GM15510 (cell line): Measurements from ENCODE around the gene SPOCK2.

Experiments used
- POLR2A ChIP-seq: IDR thresholded peaks from 3 replicates; pipeline ENCODE4 v1.6.1; 2011; ENCODE audit warnings: borderline replicate concordance; ENCODE audit not compliant: insufficient read length; ENCODE audit errors: extremely low read depth

The SPOCK2 gene

DNA sequence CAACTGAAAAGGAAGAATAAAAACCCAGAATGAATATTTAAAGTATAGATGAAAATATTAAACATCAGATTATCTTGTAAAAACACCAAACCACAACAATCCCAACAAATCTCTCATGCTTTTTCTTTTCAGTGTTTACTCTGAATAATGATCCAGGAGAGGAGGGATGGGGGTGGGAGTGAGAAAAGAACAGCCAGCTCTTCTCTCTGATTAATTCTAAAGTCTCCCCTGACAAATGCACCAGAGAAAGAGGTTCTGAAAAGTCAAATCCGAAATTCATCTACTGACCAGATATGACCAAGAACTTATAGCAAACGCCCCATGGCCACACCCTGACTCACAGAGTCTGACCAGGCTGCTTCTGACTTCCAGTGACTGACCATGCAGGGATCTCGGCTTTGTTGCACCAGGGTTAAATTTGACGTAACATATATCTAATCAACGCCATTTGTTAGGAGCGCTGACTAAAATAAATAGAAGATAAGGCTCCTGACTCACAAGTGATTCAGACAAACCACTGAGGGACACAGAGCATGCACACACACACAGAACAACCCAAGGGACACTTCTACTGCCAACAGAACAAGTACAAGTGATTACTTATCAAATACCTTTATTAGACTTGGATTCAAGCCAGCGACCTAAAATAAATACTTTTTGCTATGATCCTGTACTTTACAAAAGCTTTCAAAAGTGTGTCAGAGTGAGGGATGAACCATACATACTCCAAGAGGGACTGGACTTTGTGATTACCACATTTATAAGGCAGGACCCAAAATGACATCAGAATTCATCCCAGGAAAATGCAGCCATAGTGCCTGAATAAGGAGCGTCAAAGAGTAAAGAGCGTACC is 9.3 kb upstream of the SPOCK2 start:
- TF ChIP-seq POLR2A: no peak

GRCh38 chr10:72096115-72097000 is 8.0 kb upstream of the SPOCK2 start:
- TF ChIP-seq POLR2A: no peak

DNA sequence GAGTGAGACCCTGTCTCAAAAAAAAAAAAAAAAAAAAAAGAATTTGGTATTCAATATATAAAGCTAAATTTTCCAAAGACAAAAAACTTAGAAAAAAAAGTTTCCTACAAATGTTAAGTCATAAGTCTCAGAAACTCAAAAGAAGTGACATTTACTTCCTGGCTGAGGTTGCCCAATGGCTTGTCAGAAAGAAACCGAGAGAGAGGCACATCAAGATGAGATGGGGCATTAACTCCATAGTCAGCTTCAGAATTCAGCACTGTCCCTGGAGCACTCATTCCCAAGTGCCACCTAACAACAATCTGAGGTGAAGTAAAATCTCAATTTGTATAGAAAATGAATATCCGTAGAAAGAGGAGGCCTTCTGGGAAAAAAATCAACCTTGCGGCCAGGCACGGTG is 6.8 kb upstream of the SPOCK2 start:
- no peak for TF ChIP-seq POLR2A

- TF ChIP-seq POLR2A: no peak
Observed at GRCh38 chr10:72094574-72094973, 6.2 kb upstream of the SPOCK2 start.

GRCh38 chr10:72093450-72093849 is 5.1 kb upstream of the SPOCK2 start:
- TF ChIP-seq POLR2A: no peak

- TF ChIP-seq POLR2A: no peak
Observed at GRCh38 chr10:72092987-72093386, 4.6 kb upstream of the SPOCK2 start.

DNA sequence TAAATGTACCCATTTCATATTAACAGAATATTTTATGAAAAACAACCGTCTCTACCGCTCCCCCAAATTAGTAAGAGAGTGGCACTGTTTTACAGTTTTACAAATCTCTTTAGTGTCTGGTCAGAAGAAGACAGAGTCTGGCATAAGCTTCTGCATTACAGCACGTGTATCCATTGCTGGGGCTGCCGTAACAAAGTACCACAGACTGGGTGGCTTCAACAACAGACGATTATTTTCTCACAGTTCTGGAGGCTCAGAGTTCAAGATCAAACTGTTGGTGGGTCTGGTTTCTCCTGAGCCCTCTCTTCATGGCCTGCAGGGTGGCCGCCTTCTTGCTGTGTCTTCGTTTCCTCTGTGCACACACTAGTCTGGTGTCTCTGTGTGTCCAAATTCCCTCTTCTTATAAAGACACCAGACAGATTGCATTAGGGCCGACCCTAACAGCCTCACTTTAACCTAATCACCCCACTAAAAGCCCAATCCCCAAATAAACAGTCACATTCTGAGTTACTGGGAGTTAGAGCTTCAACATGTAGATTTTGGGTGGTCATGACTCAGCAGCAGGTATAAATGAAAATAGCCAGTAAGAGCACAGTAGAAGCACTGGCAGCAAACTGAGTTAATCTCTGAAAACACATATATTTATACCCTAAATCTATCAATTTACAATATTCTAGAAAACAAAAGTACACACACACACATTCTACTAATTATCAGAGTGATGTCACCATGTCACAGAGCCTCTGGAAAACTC is 4.0 kb upstream of the SPOCK2 start:
- TF ChIP-seq POLR2A: no peak

DNA sequence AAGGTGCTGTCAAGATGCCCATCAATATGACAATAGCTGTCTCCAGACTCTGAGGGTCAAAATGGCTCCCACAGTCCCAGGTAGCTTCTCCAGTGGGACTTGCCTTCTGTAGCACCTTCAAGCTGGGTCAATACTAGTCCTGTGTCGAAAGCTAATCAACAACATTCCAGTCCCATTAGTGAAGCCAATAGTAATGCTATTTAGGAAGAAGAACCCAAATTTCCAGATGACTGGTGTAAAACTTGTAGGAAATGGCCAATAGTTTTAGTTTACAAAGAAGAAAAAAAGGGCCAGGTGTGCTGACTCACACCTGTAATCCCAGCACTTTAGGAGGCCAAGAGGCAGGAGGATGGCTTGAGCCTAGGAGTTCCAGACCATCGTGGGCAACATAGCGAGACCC is 2.0 kb upstream of the SPOCK2 start:
- TF ChIP-seq POLR2A: no peak

DNA sequence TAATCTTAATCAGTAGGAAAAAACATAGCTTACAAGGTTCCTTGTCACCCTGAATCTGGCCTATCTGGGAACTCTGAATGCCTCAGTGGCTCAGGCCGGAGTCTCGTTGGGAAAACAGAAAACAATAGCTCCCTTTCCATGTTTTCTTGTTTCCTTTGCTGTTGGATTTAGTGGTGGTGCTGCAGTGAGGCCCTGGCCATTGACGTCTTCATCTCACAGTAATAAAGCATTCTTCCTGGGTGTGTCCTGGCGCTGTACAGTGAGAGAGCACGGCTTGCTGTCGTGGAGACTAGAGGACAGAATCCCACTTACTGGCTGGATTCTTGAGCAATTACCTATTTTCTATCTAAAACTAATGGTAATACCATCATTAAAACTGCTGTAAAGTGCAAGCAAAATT is 1.3 kb upstream of the SPOCK2 start:
- no peak for TF ChIP-seq POLR2A

- TF ChIP-seq POLR2A: no peak
Observed at GRCh38 chr10:72088889-72089575, 681 bp upstream of the SPOCK2 start.

DNA sequence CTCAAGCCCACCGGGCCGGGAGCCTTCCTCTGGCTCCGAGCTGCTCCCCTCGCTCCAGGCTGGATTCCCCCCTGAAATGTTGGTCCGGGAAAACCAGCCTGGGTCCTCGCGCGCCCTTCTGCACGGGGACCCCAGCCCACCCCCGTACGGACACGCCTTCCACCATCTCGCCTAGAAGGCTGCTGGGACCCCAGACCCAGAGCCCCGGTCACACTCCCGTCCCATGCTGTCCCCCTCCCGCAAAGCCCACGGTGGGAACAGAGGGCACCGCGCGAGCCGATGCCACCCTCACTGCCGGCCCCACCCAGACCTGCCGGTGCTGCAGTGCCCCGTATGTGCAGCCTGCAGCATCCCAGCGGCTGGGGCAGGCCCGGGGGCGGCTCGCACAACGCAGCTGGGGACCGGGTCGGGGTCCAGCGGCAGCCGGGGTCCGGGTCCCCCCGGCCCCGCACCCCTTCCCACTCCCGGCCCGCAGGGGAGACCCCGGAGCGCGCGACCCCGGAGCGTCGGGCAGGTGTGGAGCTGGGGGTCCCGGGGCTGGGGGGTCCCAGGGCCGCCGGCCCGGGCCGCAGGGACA is 871 bp downstream of the SPOCK2 start:
- no peak for TF ChIP-seq POLR2A

DNA sequence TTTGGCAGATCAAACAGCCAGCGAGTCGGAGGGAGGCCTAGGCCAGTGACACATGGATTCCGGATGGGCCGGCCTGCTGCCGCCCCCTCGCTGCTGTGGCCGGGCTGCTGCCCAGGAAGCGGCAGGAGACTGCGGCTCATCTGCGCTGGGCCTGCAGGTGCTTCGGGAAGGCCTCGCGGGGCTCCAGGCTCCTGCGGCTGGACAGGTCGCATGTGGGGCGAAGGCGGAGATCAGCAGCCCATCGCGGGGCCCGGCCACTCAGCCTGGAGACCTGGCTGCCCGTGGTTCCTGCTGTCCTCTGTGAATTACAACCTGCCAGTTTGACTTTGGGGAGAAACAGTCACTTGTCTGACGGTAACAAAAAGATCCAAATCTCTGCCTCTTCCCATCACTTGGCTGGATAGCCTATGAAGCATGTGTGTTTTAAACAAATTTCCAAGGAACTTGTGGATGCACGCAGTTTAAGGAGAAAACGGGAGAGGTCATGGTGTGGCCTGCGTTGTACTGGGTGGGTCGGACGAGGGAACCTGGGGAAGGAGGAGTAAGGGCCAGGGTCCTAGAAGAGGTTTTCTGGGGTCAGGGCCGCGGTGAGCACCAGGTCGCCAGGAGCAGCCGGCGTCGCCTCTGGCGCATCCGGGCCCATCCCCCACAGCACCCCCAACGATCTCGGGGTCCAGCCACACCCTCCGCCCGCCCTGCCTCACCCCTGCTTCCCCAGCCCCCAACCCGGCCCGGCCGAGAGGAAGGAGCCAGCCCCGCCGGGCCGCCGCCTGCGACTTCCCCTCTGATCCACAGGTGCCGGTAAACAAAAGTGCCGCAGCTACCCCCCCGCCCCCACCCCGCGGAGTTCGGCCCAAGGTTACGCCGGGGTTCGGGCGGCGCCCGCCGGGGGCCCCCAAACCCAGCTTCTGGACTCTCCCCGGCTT is 1.6 kb downstream of the SPOCK2 start:
- no peak for TF ChIP-seq POLR2A

- TF ChIP-seq POLR2A: no peak
Observed at GRCh38 chr10:72085864-72086465, 2.4 kb downstream of the SPOCK2 start.
